Fibroblast of lung (primary cell): ENCODE data around the gene GPR107. TPM values are rescaled to one million over a fixed set of nuclear protein-coding genes. Genes with fewer than 3 reads are reported as not detected.

Experiments
- DNase-seq, 2 donors: peaks; one replicate each; pipeline versions ENCODE4 v3.0.0 to v3.0.0-alpha.2; 2010; ENCODE audit warnings: low read depth in 2 of 2
- H2AFZ ChIP-seq: 2 replicates; pipeline ENCODE4 v1.5.1; 2012; ENCODE audit warnings: low read length, control low read depth, inconsistent platforms
- H3K27ac ChIP-seq: 2 replicates; pipeline ENCODE4 v1.5.1; 2011; ENCODE audit warnings: low read length, control low read depth; ENCODE audit not compliant: insufficient read depth
- H3K27me3 ChIP-seq: 2 replicates; pipeline ENCODE4 v1.5.1; 2011; ENCODE audit warnings: mild to moderate bottlenecking, low read length; ENCODE audit not compliant: control insufficient read depth, insufficient read depth
- H3K36me3 ChIP-seq: 2 replicates; pipeline ENCODE4 v1.5.1; 2011; ENCODE audit warnings: low read length; ENCODE audit not compliant: control insufficient read depth, insufficient read depth
- H3K4me1 ChIP-seq: 2 replicates; pipeline ENCODE4 v1.5.1; 2011; ENCODE audit warnings: low read length; ENCODE audit not compliant: control insufficient read depth, insufficient read depth; ENCODE audit errors: extremely low read depth
- H3K4me2 ChIP-seq: 2 replicates; pipeline ENCODE4 v1.5.1; 2011; ENCODE audit warnings: low read length, control low read depth; ENCODE audit not compliant: insufficient read depth; ENCODE audit errors: extremely low read depth
- H3K4me3 ChIP-seq, 4 experiments: fragments of 200-600 bp in 1 of 4; sonication (generic) in 1 of 4; replicated peaks in 1 of 4; 2 replicates each; pipeline ENCODE4 v1.5.1; 2011 to 2016; ENCODE audit warnings: low read length in 4 of 4, low read depth in 3 of 4, mild to moderate bottlenecking in 3 of 4, control low read depth in 2 of 4, inconsistent platforms in 1 of 4, mixed read lengths in 1 of 4; ENCODE audit not compliant: insufficient read depth in 1 of 4; ENCODE audit errors: control extremely low read depth in 1 of 4
- H3K79me2 ChIP-seq: 2 replicates; pipeline ENCODE4 v1.5.1; 2012; ENCODE audit warnings: mild to moderate bottlenecking, low read length, inconsistent platforms; ENCODE audit not compliant: control insufficient read depth, insufficient read depth
- H3K9ac ChIP-seq: 2 replicates; pipeline ENCODE4 v1.5.1; 2011; ENCODE audit warnings: mild to moderate bottlenecking, low read length, control low read depth; ENCODE audit not compliant: insufficient read depth
- H3K9me3 ChIP-seq: 2 replicates; pipeline ENCODE4 v1.5.1; 2012; ENCODE audit warnings: low read depth, low read length; ENCODE audit not compliant: control insufficient read depth, insufficient read depth
- H4K20me1 ChIP-seq: 2 replicates; pipeline ENCODE4 v1.5.1; 2011; ENCODE audit warnings: low read length; ENCODE audit not compliant: control insufficient read depth, insufficient read depth; ENCODE audit errors: extremely low read depth
- EZH2 ChIP-seq: IDR thresholded peaks from 2 replicates; pipeline ENCODE4 v1.5.1; 2012; ENCODE audit warnings: low read length, control low read depth, mild to moderate bottlenecking; ENCODE audit errors: missing control alignments
- polyA plus RNA-seq, 2 donors: library from polyadenylated mRNA; depleted of rRNA in 1 of 2; stranded (reverse) in 1 of 2; unstranded in 1 of 2; fragments of >200 nt; gene quantifications; 2 replicates each; pipeline ENCODE4 v1.2.1, GENCODE V29; 2011 to 2012; ENCODE audit warnings: missing spikeins in 1 of 2
- total RNA-seq: library from RNA; depleted of rRNA; stranded (reverse); fragments of >200 nt; gene quantifications from 2 replicates; pipeline ENCODE4 v1.2.1, GENCODE V29; 2014
- TF ChIP-seq, protein P1 (sequence below), 2 donors: IDR thresholded peaks in 1 of 2; conservative IDR thresholded peaks in 1 of 2; 1 replicate in 1 of 2; 2 replicates in 1 of 2; pipeline ENCODE4 v1.5.1; 2011 to 2012; ENCODE audit warnings: low read length in 2 of 2, control low read depth in 1 of 2, inconsistent platforms in 1 of 2, low read depth in 1 of 2, mild to moderate bottlenecking in 1 of 2

Gene GPR107
- total and polyA plus RNA-seq, 2 donors (not counting 1 experiment from before 2014, with no cell fraction given): 27.6 to 43.5 TPM

DNA sequence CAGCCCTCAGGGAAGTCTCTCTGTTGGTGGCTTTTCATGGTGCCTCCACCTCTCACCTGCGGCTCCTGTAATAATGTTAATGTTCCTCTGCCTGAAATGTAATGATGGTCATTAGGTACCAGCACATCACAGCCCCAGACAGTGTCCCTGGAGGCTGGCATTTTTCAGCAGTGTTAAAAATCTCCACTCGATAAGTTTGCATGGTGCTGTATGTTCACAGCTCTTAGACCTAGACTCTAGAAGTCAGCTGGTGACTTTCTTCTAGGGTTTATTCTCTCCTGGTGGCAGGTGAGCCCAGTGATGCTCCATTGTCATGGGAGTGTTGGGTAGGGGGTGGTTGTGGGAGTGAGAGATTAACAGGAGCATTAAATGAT is 53.1 kb downstream of the GPR107 start:
- Histone ChIP-seq H3K9me3 (no peaks in the 10 kb centered on the region), H4K20me1 (no peaks in the 10 kb centered on the region), H3K27me3 (no peaks in the 10 kb centered on the region), H2AFZ (no peak overlapping the region), H3K4me1 (peaks cover 5% of the 10 kb centered on the region), H3K79me2 (no peaks in the 10 kb centered on the region), H3K9ac (no peak overlapping the region), H3K4me3 (no peak overlapping the region), H3K4me2 (no peak overlapping the region), H3K27ac (no peak overlapping the region), H3K36me3 (peaks cover 19% of the 10 kb centered on the region)
- DNase-seq: no peak
- no peak for TF ChIP-seq EZH2
- TF ChIP-seq, protein P1, sequence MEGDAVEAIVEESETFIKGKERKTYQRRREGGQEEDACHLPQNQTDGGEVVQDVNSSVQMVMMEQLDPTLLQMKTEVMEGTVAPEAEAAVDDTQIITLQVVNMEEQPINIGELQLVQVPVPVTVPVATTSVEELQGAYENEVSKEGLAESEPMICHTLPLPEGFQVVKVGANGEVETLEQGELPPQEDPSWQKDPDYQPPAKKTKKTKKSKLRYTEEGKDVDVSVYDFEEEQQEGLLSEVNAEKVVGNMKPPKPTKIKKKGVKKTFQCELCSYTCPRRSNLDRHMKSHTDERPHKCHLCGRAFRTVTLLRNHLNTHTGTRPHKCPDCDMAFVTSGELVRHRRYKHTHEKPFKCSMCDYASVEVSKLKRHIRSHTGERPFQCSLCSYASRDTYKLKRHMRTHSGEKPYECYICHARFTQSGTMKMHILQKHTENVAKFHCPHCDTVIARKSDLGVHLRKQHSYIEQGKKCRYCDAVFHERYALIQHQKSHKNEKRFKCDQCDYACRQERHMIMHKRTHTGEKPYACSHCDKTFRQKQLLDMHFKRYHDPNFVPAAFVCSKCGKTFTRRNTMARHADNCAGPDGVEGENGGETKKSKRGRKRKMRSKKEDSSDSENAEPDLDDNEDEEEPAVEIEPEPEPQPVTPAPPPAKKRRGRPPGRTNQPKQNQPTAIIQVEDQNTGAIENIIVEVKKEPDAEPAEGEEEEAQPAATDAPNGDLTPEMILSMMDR (conservative IDR thresholded peaks at IDR 0.05 in 1 of 2, IDR thresholded peaks at IDR 0.05 in 1 of 2; ENCODE audit: low read depth in 1 of 2, low read length in 2 of 2): no peak

DNA sequence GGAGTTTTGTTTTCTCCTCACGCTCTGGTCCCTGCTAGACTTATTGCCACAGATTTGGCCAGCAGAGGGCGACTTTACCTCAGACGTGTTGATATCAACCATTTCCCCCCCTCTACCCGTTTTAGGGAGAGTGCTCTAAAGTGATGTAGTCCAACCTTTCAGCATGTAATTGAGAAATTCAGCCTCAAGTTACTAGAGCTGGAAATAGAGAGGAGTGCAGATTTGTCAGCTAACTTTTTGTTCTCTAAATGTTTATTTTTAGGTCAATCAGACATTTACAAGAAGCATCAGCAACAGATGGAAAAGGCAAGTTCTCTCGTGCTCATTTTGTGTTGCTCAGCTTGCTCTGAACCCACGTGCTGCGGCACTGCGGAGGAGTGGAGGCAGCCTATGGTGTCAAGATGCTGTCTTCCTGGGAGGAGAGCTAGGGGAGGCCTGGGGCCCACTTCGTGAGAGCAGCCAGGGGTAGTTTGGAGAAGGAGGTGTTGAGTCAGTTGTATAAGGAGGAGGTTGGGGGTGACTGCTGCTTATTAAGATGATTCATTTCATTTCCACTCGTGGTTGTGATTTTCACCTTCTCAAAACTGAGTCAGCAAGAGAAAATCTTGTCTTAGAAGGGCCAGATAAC is 53.6 kb downstream of the GPR107 start:
- Histone ChIP-seq H3K4me1 (peaks cover 5% of the 10 kb centered on the region), H3K4me2 (peak overlapping the region; percentile 51), H4K20me1 (no peaks in the 10 kb centered on the region), H3K79me2 (no peaks in the 10 kb centered on the region), H3K9me3 (no peaks in the 10 kb centered on the region), H3K27me3 (no peaks in the 10 kb centered on the region), H3K9ac (no peak overlapping the region), H3K4me3 (no peak overlapping the region), H3K36me3 (peaks cover 19% of the 10 kb centered on the region), H3K27ac (peak overlapping the region; percentile 7), H2AFZ (no peak overlapping the region)
- peak; percentile 90 to 91 for DNase-seq
- no peak for TF ChIP-seq EZH2
- TF ChIP-seq, protein P1 (conservative IDR thresholded peaks at IDR 0.05 in 1 of 2, IDR thresholded peaks at IDR 0.05 in 1 of 2; ENCODE audit: low read depth in 1 of 2, low read length in 2 of 2): peak; percentile 84 to 85

GRCh38 chr9:130107955-130108354 is 54.2 kb downstream of the GPR107 start:
- H3K4me3 ChIP-seq: no peak overlapping the region
- peaks cover 5% of the 10 kb centered on the region for H3K4me1 ChIP-seq
- H2AFZ ChIP-seq: no peak overlapping the region
- no peak overlapping the region for H3K27ac ChIP-seq
- H3K4me2 ChIP-seq: no peak overlapping the region
- H3K36me3 ChIP-seq: peaks cover 19% of the 10 kb centered on the region
- H4K20me1 ChIP-seq: no peaks in the 10 kb centered on the region
- no peaks in the 10 kb centered on the region for H3K79me2 ChIP-seq
- DNase-seq: no peak
- H3K9ac ChIP-seq: no peak overlapping the region
- no peaks in the 10 kb centered on the region for H3K9me3 ChIP-seq
- TF ChIP-seq, protein P1 (conservative IDR thresholded peaks at IDR 0.05 in 1 of 2, IDR thresholded peaks at IDR 0.05 in 1 of 2; ENCODE audit: low read depth in 1 of 2, low read length in 2 of 2): no peak
- no peak for TF ChIP-seq EZH2
- H3K27me3 ChIP-seq: no peaks in the 10 kb centered on the region
